GM19463 (cell line): ENCODE results near the gene ANAPC7.
A peak's percentile ranks its signal among the peaks of the same experiment; 100 is the strongest.
"Not testable (repeated sequence)": the region's sequence is repeated elsewhere in the genome, so short reads cannot be mapped to it uniquely, and the experiment has no call there.

Experiments used
- ATAC-seq: cut with Tn5 transposase; IDR thresholded peaks from one replicate; pipeline ENCODE4 v1.9.1; 2021; ENCODE audit warnings: mild to moderate bottlenecking, moderate library complexity; ENCODE audit not compliant: unreplicated experiment

ANAPC7 gene, protein sequence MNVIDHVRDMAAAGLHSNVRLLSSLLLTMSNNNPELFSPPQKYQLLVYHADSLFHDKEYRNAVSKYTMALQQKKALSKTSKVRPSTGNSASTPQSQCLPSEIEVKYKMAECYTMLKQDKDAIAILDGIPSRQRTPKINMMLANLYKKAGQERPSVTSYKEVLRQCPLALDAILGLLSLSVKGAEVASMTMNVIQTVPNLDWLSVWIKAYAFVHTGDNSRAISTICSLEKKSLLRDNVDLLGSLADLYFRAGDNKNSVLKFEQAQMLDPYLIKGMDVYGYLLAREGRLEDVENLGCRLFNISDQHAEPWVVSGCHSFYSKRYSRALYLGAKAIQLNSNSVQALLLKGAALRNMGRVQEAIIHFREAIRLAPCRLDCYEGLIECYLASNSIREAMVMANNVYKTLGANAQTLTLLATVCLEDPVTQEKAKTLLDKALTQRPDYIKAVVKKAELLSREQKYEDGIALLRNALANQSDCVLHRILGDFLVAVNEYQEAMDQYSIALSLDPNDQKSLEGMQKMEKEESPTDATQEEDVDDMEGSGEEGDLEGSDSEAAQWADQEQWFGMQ

GRCh38 chr12:110403146-110403975 is at the start of gene ANAPC7:
Gene ANAPC7 (minus strand): TSS chr12:110403708. CDS start chr12:110403627, 81 bp downstream.
- ATAC-seq, result peak; percentile 62

DNA sequence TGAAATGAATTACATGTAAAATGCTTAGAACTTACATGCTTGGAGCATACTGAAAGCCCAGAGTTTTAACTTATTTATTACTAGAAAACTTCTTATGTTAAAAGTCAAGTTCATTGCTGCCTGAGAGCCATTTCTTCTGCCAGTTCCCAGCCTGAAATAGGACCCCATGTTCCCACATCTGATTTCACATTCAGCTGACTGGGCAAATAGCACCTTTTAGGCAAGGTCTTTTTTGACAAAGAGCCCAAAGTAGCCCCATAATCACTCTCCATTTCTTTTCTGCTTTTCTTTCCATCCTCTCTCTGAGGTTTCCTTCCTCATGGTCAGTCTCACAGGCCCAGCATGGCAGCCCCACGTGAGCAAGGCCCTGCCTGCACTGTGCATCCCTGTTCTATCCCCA is 47.8 kb upstream of the ANAPC7 start:
- ATAC-seq, result no peak

GRCh38 chr12:110449799-110450497 is 46.4 kb upstream of the ANAPC7 start, which contains the start of gene ARPC3:
Gene ARPC3 (minus strand): TSS chr12:110450337. CDS start chr12:110450260, 77 bp downstream.
- peak; percentile 97 for ATAC-seq

- no peak for ATAC-seq
Measured at GRCh38 chr12:110444455-110444854, 40.9 kb upstream of the ANAPC7 start.

GRCh38 chr12:110436231-110436630 is 32.7 kb upstream of the ANAPC7 start:
- no peak for ATAC-seq

GRCh38 chr12:110431957-110432587 is 28.6 kb upstream of the ANAPC7 start:
- ATAC-seq, result no peak

- ATAC-seq, result not testable (repeated sequence)
Measured at GRCh38 chr12:110429676-110430075, 26.2 kb upstream of the ANAPC7 start.

- ATAC-seq, result no peak
Measured at GRCh38 chr12:110426406-110426805, 22.9 kb upstream of the ANAPC7 start.

DNA sequence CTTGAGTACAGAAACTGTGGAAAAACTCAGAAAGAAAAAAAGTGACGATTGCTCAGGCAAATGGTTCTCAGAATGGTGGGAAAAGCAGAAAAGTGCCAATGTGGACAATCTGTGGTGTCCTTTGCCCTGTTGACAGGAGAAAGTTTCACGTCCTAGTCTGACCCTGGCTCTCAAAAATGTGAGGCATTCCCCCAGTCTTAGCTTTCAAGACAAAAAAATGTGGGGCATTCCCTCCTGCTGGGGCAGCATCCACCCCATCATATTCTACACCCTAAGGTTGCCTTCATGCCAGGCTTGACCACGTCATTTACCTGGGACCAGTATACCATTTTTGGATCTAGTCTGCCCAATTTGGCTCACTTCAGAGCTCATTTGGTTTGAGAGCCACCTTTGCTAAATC is 20.7 kb upstream of the ANAPC7 start:
- ATAC-seq, result no peak

DNA sequence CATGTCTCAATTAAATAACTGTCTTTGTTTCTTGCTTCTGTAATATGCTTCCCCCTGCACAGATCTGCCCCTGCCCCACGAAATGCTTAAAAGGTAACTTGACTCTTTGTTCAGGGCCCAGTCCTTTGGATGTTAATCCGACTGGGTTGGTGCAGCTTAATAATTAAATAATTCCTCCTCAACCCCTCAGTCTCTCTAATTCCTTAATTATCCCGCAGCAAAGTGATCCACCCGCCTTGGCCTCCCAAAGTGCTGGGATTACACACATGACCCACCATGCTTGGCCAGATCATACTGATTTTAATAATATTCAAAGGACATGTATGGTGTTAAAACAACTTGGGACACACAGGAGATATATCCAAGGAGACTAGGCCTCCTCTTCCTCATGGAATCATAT is 18.2 kb upstream of the ANAPC7 start:
- no peak for ATAC-seq

GRCh38 chr12:110421159-110421661 is 17.7 kb upstream of the ANAPC7 start:
- ATAC-seq, result no peak

- ATAC-seq, result not testable (repeated sequence)
Measured at GRCh38 chr12:110420644-110421043, 17.1 kb upstream of the ANAPC7 start.

DNA sequence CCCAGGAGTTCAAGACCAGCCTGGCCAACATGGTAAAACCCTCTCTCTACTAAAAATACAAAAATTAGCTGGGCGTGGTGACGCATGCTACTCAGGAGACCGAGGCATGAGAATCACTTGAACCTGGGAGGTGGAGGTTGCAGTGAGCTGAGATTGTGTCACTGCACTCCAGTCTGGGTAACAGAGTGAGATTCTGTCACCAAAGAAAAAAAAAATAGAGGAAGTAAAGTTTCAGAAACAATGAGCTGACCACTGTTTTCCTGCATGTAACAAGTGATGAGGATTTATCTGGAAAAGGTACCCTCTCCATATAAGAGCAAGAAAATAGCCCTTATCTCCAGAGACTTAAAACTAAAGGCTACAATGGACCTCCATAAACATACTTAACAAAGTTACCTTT is 13.6 kb upstream of the ANAPC7 start:
- ATAC-seq, result not testable (repeated sequence)

DNA sequence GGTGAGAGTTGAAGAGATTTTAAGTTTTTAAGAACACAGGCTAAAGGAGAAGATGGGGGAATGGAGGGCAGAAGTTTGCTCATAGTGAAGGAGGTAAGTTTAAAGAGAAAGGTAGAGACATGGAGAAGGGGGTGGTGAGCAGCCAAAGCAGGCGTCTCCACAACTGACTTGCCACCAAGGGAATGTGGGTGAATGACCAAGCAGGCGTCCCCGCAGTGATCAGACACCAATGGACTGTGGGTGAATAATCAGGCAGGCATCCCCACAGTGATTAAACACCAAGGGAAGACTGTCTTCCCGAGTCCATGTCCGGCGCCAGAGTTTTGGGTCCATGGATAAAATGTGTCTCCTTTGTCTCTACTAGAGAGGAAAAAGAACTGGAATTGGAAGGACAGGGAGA is 6.6 kb upstream of the ANAPC7 start:
- ATAC-seq, result not testable (repeated sequence)

DNA sequence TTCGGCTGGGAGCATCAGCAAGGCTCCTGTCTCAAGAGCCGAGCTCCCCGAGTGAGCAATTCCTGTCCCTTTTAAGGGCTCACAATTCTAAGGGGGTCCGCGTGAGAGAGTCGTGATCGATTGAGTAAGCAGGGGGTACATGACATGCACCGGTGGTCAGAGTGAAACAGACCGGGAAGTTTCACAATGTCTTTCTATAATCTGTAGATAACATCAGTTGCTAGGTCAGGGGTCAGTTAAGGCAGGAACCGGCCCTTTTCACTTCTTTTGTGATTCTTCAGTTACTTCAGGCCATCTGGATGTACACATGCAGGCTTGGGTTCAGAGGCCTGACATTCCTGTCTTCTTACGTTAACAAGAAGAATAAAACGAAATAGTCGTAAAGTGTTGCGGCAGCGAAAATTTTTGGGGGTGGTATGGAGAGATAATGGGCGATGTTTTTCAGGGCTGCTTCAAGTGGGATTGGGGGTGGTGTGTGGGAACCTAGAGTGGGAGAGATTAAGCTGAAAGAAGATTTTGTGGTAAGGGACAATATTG is 1.7 kb upstream of the ANAPC7 start:
- not testable (repeated sequence) for ATAC-seq

DNA sequence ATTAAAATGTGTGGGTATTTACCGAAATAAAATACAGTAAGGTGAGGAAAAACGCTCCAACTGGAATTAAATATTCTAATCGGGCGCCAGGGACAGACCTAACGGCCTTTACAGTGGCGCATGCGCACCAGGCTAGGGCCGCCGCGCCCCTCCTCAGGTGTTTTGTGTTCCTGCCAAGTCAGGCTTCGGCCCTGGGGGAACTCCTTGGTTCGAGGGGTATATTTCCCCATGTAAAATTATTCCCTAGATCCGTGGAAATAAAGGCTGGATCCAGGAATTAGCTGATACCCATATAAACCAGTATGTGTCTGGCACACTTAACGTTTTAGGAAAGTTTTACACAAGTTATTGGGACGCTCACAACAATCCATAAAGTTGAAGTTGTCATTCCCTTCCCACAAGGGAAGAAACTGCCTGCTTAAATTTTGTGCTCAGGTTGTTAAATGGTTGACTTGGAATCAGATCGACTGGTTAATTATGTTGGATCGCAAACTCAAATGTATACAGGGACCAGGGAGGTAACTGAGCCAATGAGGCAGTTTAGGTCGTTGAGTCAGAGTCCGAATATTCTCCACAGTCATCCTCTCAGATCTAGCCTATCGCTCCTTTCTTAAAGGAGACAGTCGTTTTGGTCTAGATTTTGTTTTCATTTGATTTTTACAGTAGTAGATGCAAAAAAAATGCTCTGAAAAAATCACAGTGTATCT is 621 bp upstream of the ANAPC7 start:
- ATAC-seq, result no peak

GRCh38 chr12:110382683-110383082 is 20.8 kb downstream of the ANAPC7 start:
- no peak for ATAC-seq

DNA sequence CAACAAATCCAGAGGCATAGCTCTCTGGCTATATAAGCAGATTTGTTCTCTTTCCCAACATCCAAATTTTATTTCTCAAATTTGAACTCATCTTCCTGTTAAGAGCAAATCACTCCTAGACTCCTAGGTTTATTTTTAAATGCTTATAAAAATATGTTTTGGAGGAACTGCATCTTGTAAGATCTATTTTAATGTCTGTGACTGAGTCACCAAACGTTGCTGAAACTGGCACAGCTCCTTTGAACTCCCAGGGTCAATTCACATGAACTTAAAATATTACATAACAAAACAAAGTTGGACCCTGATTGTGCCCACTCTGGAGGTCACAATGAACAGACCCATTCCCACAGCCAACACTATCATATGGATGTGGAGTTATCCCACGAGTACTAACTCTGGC is 23.9 kb downstream of the ANAPC7 start:
- no peak for ATAC-seq

GRCh38 chr12:110379197-110379596 is 24.3 kb downstream of the ANAPC7 start:
- no peak for ATAC-seq
